GM12873 (cell line): ENCODE data around the gene TENM3.

Experiments used
- TF ChIP-seq, protein P1 (sequence below): IDR thresholded peaks from 2 replicates; pipeline ENCODE4 v1.5.1; 2012; ENCODE audit warnings: low read depth, mild to moderate bottlenecking, moderate library complexity, low read length, control low read depth; ENCODE audit not compliant: insufficient read depth; ENCODE audit errors: missing control alignments

TENM3 gene

DNA sequence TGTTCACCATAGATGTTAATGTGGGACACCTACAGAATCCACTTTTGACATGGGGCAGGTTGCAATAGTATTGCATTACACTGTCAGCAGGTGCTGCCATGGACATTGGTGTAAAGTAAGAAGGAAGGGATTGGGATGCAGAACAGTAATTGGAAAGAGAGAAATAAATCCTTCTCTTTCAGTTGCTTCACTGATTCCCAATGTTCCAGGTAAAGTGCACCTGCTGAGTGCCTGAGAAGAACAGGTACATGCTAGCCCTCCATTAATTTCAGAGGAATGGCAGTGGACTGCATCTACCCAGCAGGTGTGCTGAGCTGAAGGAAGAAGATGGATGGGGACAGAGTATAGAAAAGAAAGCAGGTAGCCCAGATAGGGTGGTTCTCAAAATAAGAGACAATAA lies 248.5 kb downstream of the TENM3 start:
- TF ChIP-seq, protein P1, sequence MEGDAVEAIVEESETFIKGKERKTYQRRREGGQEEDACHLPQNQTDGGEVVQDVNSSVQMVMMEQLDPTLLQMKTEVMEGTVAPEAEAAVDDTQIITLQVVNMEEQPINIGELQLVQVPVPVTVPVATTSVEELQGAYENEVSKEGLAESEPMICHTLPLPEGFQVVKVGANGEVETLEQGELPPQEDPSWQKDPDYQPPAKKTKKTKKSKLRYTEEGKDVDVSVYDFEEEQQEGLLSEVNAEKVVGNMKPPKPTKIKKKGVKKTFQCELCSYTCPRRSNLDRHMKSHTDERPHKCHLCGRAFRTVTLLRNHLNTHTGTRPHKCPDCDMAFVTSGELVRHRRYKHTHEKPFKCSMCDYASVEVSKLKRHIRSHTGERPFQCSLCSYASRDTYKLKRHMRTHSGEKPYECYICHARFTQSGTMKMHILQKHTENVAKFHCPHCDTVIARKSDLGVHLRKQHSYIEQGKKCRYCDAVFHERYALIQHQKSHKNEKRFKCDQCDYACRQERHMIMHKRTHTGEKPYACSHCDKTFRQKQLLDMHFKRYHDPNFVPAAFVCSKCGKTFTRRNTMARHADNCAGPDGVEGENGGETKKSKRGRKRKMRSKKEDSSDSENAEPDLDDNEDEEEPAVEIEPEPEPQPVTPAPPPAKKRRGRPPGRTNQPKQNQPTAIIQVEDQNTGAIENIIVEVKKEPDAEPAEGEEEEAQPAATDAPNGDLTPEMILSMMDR: no peak

DNA sequence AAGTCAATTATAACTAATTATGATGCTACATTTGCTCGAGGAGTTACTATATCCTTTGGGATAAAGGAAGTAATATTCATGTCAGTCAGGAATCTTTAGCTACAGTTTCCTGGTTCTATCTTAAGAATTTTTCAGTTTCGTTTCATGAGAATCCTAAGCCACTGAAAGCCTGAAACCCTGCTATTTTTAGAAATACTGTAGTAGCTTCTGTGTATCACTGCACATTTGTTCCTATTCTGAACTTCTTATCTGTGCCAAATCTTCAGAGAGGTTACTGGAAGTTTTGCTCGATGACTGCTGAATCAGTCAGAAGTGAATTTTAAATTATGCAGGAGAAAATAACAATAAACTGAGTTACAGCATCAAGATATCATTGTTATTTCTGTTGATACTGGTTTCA lies 249.2 kb downstream of the TENM3 start:
- TF ChIP-seq, protein P1: no peak

DNA sequence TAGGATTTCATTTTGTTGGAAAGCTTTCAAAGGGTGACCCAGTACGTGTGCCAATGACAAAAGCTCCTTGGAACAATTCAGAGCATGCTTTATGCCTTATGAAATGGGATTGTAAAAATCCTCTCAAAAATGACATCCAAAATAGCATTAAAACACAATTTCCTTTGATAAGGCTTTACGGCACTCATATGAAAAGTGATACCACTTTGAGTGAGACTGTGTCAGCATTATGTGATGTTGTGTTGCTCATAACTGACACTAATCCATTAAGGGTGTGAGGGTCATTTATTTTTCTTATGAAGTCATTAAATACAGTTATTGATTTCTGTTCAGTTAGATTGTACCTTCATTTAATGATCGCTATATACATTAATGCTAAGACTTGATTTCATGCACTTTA lies 250.2 kb downstream of the TENM3 start:
- TF ChIP-seq, protein P1: no peak

DNA sequence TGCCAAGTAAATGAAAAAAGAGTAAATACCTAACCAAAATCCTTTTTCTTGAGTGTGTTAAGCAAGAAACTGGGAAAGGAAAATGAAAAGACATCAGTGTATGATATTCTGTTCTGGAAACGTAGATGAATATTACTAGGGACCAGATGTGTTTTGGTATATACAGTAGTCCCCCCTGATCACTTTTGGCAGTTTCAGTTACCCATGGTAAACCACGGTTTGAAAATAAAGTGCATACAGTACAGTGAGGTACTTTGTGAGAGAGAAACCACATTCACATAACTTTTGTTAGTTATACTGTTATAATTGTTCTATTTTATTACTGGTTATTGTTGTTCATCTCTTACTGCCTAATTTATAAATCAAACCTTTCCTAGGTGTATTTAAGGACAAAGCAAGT lies 250.9 kb downstream of the TENM3 start:
- TF ChIP-seq, protein P1: no peak

DNA sequence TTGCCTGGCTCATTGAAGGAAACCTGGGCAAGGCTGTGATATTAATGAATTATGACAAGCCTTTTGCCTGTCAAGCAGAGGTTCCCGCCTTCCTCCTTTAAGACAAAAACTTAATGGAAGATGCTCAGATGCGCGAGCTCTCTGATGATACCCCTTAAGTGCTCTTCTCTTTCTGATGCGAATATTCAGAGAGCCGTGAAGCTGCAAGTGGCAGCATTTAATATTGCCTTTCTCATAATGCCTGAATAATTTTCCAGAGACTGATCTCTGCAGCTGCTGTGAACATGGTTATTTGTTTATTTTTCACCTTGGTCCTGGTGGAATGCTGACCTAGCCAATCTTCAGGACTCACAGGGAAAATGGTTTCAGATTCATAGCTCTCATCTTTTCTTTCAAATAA lies 251.8 kb downstream of the TENM3 start:
- TF ChIP-seq, protein P1: no peak

DNA sequence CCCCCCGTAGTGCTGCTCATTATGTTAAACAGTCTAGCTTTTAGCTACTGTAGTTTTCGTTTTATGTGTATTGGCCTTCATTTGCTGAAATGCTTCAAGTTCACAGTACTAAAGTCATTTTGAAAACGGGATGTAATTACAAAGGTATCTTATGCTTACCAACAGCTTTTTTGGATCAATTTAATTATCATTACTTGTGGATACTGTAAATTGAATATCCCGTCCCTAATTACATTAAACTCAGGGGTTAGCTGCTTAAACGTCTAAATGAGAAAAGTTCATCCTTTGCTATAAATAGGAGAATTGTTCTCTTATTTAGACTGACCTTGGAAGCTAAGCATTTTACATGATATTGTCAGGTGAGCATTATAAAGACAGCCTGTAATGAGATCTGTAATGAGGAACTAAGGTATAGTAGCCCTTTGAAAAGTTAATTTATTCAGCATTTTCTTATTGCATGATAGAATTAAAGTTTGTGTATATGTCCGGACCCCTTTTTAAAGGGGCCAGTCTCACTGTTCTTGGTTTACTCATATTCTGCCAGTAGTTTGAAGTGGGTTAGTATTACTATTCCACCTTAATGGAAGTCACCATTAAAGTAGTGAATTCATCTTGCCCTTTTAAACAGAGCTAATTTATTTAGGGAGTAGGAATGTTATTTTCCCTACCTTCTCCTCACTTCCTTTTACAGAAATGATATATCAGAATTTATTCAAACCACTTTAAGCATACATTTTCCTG lies 252.6 kb downstream of the TENM3 start:
- TF ChIP-seq, protein P1: no peak

DNA sequence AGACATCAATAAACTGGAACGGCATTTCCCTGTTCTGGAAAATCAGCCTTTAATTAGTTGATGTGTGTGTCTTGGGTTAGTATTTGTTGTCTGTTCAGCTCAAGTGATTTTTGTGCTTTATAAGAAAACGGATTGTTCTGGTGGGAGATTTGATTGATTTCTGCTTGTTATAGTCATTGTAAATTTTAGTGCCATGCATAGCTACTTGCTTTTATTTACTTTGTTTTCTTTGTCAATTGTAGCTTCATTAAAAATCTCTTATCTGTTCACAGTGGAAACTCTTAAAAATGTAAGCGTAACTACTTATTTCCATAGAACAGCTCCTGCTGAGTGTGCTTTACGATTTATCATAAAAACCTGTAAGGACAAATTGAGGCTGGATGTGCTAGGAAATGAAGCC lies 253.2 kb downstream of the TENM3 start:
- TF ChIP-seq, protein P1: no peak
